GM12865 (cell line): ENCODE data around the gene SLC24A3.

Experiments used
- DNase-seq: peaks from one replicate; pipeline ENCODE4 v3.0.0; 2010; ENCODE audit warnings: low read depth
- H3K4me3 ChIP-seq: 2 replicates; pipeline ENCODE4 v1.5.1; 2011; ENCODE audit warnings: mild to moderate bottlenecking, low read depth, low read length, control low read depth
- TF ChIP-seq, protein P1 (sequence below): IDR thresholded peaks from 2 replicates; pipeline ENCODE4 v1.5.1; 2011; ENCODE audit warnings: low read length, control low read depth, low read depth, inconsistent platforms; ENCODE audit not compliant: insufficient read depth; ENCODE audit errors: missing control alignments

SLC24A3 gene

DNA sequence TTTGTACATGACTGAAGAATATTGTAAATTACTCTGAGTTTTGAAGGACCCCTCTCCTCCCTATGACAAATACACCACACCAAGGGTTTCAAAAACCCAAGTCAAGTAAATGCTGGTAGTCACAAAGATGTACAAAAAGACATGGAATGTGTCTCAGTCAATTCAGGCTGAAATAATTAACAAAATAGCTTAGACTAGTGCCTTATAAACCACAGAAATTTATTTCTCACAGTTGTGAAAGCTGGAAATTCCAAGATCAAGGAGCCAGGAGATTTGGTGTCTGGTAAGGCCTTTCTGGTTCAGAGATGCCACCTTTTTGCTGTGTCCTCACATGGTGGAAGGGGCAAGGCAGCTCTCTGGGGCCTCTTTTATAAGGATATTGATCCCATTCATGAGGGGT lies 343.3 kb downstream of the SLC24A3 start:
- TF ChIP-seq, protein P1, sequence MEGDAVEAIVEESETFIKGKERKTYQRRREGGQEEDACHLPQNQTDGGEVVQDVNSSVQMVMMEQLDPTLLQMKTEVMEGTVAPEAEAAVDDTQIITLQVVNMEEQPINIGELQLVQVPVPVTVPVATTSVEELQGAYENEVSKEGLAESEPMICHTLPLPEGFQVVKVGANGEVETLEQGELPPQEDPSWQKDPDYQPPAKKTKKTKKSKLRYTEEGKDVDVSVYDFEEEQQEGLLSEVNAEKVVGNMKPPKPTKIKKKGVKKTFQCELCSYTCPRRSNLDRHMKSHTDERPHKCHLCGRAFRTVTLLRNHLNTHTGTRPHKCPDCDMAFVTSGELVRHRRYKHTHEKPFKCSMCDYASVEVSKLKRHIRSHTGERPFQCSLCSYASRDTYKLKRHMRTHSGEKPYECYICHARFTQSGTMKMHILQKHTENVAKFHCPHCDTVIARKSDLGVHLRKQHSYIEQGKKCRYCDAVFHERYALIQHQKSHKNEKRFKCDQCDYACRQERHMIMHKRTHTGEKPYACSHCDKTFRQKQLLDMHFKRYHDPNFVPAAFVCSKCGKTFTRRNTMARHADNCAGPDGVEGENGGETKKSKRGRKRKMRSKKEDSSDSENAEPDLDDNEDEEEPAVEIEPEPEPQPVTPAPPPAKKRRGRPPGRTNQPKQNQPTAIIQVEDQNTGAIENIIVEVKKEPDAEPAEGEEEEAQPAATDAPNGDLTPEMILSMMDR, result no peak
- no peak for DNase-seq
- no peak overlapping the region for H3K4me3 ChIP-seq

DNA sequence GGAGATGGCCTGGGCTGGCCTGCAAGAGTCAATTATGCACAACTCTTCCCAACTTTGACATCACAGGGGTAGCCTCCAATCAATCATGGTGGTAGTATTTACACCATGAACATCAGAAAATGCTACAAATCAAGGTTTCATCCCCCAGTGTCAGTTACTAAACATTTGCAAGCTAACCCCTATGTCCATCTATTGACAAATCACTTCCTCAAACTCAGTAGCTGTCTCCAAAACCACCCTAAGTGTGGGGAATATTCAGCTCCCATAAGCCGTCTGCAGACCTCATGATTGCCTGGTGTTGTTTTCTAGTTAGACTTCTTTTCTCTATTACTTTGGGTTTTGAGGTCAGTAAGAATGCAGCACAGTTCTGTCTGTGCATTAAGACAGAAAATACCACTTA lies 344.8 kb downstream of the SLC24A3 start:
- H3K4me3 ChIP-seq, result no peak overlapping the region
- TF ChIP-seq, protein P1, result no peak
- DNase-seq, result no peak

DNA sequence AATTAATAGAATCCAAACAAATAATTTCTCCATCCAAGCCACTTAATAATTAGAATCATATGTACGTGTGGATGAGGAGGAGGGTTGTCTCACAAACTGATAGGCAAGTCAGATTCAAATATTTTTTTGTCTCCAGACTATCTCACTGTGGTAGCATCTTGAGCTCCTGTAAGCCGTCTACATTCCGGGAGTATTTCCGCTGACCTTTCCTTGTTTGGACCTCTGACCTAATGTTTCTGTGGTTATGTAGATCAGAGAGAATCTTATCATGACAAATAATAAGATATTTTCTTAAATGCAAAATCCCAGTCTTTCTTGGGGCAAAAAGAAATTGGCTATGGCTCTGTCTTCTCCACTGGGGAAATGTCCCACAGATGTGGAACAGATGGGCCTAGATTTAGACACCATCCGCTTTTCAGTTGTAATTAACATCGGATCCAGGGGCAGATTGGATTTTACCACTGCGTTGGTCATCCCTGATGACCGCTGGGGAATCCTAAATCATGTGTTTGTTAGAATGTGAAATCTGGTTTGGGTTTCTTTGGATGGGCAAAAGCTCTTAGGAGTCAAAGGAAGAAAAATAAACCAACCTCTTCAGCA lies 348.5 kb downstream of the SLC24A3 start:
- TF ChIP-seq, protein P1, result no peak
- no peak overlapping the region for H3K4me3 ChIP-seq
- no peak for DNase-seq

DNA sequence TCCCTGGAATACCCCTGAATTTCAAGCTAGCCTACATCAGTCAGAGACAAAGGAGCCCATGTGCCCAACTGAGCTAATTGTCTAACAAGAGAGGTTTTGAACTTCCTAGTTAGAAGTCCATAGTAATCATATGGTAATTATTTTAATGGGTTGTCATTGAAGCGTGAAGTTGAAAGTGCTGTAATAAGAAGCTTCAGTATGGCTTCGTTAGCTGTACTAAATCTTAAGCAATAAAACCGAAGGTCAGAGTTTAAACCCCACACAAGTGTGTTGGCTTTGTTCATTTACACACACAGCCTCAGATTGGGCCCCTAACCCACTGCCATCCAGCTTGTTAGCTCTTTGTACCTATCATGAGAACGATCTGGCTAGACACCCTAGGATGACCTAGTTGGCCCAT lies 350.0 kb downstream of the SLC24A3 start:
- H3K4me3 ChIP-seq, result no peak overlapping the region
- TF ChIP-seq, protein P1, result no peak
- no peak for DNase-seq

DNA sequence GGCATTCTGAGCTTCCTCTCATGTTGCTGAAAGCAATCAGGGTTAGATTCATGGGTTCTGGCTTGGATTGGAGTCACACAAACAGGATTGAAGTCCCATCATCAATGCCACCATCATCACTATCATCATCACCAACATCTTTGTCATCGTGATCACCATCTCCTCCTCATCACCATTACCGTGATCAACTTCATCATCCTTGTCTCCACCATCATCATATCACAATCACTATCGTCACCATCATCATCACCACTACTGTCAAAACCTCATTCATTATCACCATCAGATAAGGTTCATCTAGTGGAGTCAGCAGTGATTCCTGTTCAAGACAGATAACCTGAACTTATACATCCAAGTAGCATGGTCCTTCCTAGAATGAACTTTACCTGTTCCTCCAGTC lies 351.8 kb downstream of the SLC24A3 start:
- no peak overlapping the region for H3K4me3 ChIP-seq
- TF ChIP-seq, protein P1, result no peak
- DNase-seq, result no peak

DNA sequence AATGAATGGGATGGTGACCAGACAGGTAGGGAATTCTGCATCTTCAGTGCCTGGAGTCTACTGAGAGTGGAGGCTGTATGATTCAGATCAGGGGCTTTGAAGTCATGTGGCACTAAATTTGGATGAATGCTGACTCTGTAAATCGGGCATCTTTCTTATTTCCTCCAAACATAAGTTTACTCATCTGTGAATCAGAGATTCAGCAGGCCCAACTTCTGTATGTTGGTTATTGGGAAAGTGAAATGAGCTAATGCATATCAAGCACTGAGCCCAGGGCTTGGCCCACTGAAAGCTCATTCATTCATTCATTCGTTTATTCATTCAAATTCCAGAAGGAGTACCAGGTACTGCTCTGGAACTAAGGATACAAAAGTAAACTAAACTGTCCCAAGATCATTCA lies 353.3 kb downstream of the SLC24A3 start:
- TF ChIP-seq, protein P1, result no peak

More for the DNA sequence above, 353.3 kb downstream of the SLC24A3 start:
- DNase-seq, result no peak
- no peak overlapping the region for H3K4me3 ChIP-seq
